Measurements from ENCODE around the gene HIPK2.

GRCh38 chr7:139784648-139785047 is 6.8 kb upstream of the HIPK2 start:
- TF ChIP-seq, protein P1, sequence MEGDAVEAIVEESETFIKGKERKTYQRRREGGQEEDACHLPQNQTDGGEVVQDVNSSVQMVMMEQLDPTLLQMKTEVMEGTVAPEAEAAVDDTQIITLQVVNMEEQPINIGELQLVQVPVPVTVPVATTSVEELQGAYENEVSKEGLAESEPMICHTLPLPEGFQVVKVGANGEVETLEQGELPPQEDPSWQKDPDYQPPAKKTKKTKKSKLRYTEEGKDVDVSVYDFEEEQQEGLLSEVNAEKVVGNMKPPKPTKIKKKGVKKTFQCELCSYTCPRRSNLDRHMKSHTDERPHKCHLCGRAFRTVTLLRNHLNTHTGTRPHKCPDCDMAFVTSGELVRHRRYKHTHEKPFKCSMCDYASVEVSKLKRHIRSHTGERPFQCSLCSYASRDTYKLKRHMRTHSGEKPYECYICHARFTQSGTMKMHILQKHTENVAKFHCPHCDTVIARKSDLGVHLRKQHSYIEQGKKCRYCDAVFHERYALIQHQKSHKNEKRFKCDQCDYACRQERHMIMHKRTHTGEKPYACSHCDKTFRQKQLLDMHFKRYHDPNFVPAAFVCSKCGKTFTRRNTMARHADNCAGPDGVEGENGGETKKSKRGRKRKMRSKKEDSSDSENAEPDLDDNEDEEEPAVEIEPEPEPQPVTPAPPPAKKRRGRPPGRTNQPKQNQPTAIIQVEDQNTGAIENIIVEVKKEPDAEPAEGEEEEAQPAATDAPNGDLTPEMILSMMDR (conservative IDR thresholded peaks at IDR 0.05; ENCODE audit: low read length) = no peak
- no peak for TF ChIP-seq EZH2phosphoT487 (IDR thresholded peaks at IDR 0.05; ENCODE audit: borderline replicate concordance, low read depth, low read length)
